HCT116 (cell line): ENCODE data around the gene ZCCHC2. TPM values are rescaled to one million over a fixed set of nuclear protein-coding genes. Genes with fewer than 3 reads are reported as not detected.

Experiments
- ATAC-seq: fragments of 200-7000 bp; cut with Tn5 transposase; 2 replicates; pipeline ENCODE4 v1.9.1; 2020; ENCODE audit warnings: mild to moderate bottlenecking, moderate library complexity
- BruUV-seq: library from RNA; stranded (reverse); fragments of 400-500 nt; replicated peaks from 2 replicates; lab custom pipeline; 2021; lab: Mats Ljungman, UMichigan
- CTCF ChIA-PET: fragments of 300-600 bp; sonication (Branson Sonifier 250); formaldehyde crosslinking; loops from one replicate; lab custom pipeline; 2021; ENCODE audit warnings: antibody characterized with exemption; lab: Charles Lee
- POLR2A ChIA-PET: fragments of 300-600, 350-600 bp; sonication (Branson Sonifier 250); formaldehyde crosslinking; loops from one replicate; lab custom pipeline; 2021; ENCODE audit warnings: antibody characterized with exemption; lab: Charles Lee
- RAD21 ChIA-PET, 2 experiments: fragments of 300-600 bp; sonication (Branson Sonifier 250); formaldehyde crosslinking; loops; one replicate each; lab custom pipeline; 2023; ENCODE audit warnings: low total read pairs in 2 of 2; ENCODE audit not compliant: uncharacterized antibody in 2 of 2, unreplicated experiment in 2 of 2, low non-redundant PET in 1 of 2; lab: Charles Lee
- DNase-seq: peaks from one replicate; pipeline ENCODE4 v3.0.0-alpha.2; 2010; ENCODE audit warnings: low read depth, low spot score
- H2AFZ ChIP-seq: fragments of 200-600 bp; shearing (Covaris generic), sonication (generic); 2 replicates; pipeline ENCODE4 v1.6.1; 2017; ENCODE audit warnings: low read depth, mixed run types, mixed read lengths, antibody characterized with exemption, low read length; ENCODE audit not compliant: poor library complexity, severe bottlenecking
- H3K27ac ChIP-seq: 2 replicates; pipeline ENCODE4 v1.5.1; 2012; ENCODE audit warnings: low read depth, low read length
- H3K27me3 ChIP-seq: fragments of 200-600 bp; sonication (generic); 2 replicates; pipeline ENCODE4 v1.6.1; 2016; ENCODE audit warnings: mixed run types, low read length, mixed read lengths; ENCODE audit not compliant: insufficient read depth
- H3K36me3 ChIP-seq, 2 experiments: fragments of 200-500 bp in 1 of 2; fragments of 200-600 bp in 1 of 2; sonication (Bioruptor generic) in 1 of 2; sonication (generic) in 1 of 2; 2 replicates each; pipeline versions ENCODE4 v1.5.1 to v1.6.1; 2014 to 2016; ENCODE audit warnings: low read length in 2 of 2, inconsistent platforms in 1 of 2, mixed read lengths in 1 of 2, mixed run types in 1 of 2; ENCODE audit not compliant: insufficient read depth in 2 of 2, control insufficient read depth in 1 of 2
- H3K4me1 ChIP-seq, 2 experiments: fragments of 200-600 bp in 1 of 2; sonication (generic) in 1 of 2; 2 replicates each; pipeline versions ENCODE4 v1.5.1 to v1.6.1; 2012 to 2017; ENCODE audit warnings: low read length in 2 of 2, inconsistent platforms in 1 of 2, mild to moderate bottlenecking in 1 of 2, mixed read lengths in 1 of 2, mixed run types in 1 of 2, moderate library complexity in 1 of 2; ENCODE audit not compliant: insufficient read depth in 2 of 2, control insufficient read depth in 1 of 2
- H3K4me2 ChIP-seq: fragments of 200-600 bp; sonication (generic); 2 replicates; pipeline ENCODE4 v1.6.1; 2017; ENCODE audit warnings: mixed run types, low read length, mixed read lengths
- H3K4me3 ChIP-seq, 2 experiments: fragments of 200-600 bp in 1 of 2; sonication (generic) in 1 of 2; replicated peaks in 1 of 2; 2 replicates each; pipeline ENCODE4 v1.5.1; 2011 to 2016; ENCODE audit warnings: low read length in 2 of 2, control low read depth in 1 of 2, low read depth in 1 of 2, mild to moderate bottlenecking in 1 of 2, mixed read lengths in 1 of 2, mixed run types in 1 of 2
- H3K79me2 ChIP-seq: fragments of 200-600 bp; sonication (generic); 2 replicates; pipeline ENCODE4 v1.6.1; 2017; ENCODE audit warnings: mild to moderate bottlenecking, mixed run types, low read length, moderate library complexity, mixed read lengths; ENCODE audit not compliant: insufficient read depth
- H3K9ac ChIP-seq: fragments of 200-600 bp; sonication (generic); 2 replicates; pipeline ENCODE4 v1.6.1; 2016; ENCODE audit warnings: low read length, mixed read lengths
- H3K9me2 ChIP-seq: fragments of 200-600 bp; sonication (generic), shearing (Covaris generic); 2 replicates; pipeline ENCODE4 v1.6.1; 2017; ENCODE audit warnings: mixed run types, mild to moderate bottlenecking, moderate library complexity; ENCODE audit not compliant: insufficient read depth
- H3K9me3 ChIP-seq, 2 experiments: fragments of 200-500 bp in 1 of 2; fragments of 200-600 bp in 1 of 2; sonication (Bioruptor generic) in 1 of 2; sonication (generic) in 1 of 2; 2 replicates each; pipeline ENCODE4 v1.6.1; 2014 to 2017; ENCODE audit warnings: low read length in 2 of 2, mixed read lengths in 2 of 2, inconsistent platforms in 1 of 2, low read depth in 1 of 2, mild to moderate bottlenecking in 1 of 2, mixed run types in 1 of 2, moderate library complexity in 1 of 2; ENCODE audit not compliant: control insufficient read depth in 1 of 2, insufficient read depth in 1 of 2
- H4K20me1 ChIP-seq: fragments of 200-600 bp; sonication (generic), shearing (Covaris generic); 2 replicates; pipeline ENCODE4 v1.6.1; 2017; ENCODE audit warnings: mixed run types, mild to moderate bottlenecking, moderate library complexity; ENCODE audit not compliant: insufficient read depth
- EGR1 ChIP-seq: IDR thresholded peaks from 2 replicates; pipeline ENCODE4 v1.6.1; 2012; ENCODE audit warnings: low read depth
- EZH2 ChIP-seq: fragments of 200-600 bp; sonication (generic); IDR thresholded peaks from 2 replicates; pipeline ENCODE4 v1.6.1; 2017; ENCODE audit warnings: antibody characterized with exemption, mixed run types
- EZH2phosphoT487 ChIP-seq: fragments of 200-600 bp; IDR thresholded peaks from 2 replicates; pipeline ENCODE4 v1.6.1; 2018; ENCODE audit warnings: antibody characterized with exemption, borderline replicate concordance
- JUND ChIP-seq: IDR thresholded peaks from 2 replicates; pipeline ENCODE4 v1.6.1; 2012
- POLR2A ChIP-seq: IDR thresholded peaks from 2 replicates; pipeline ENCODE4 v1.7.0; 2011; ENCODE audit warnings: borderline replicate concordance; ENCODE audit not compliant: insufficient read depth, insufficient read length; ENCODE audit errors: extremely low read depth
- POLR2AphosphoS5 ChIP-seq: IDR thresholded peaks from 2 replicates; pipeline ENCODE4 v1.6.1; 2011; ENCODE audit warnings: mild to moderate bottlenecking, low read depth, low read length, moderate library complexity
- SRF ChIP-seq: IDR thresholded peaks from 2 replicates; pipeline ENCODE4 v1.6.1; 2012; ENCODE audit warnings: low read depth
- TCF7L2 ChIP-seq: IDR thresholded peaks from 2 replicates; pipeline ENCODE4 v1.7.0; 2011; ENCODE audit warnings: borderline replicate concordance, inconsistent platforms; ENCODE audit not compliant: insufficient read depth, insufficient read length; ENCODE audit errors: extremely low read depth
- intact Hi-C: fragments of 100-400 bp; cut with micrococcal nuclease; formaldehyde crosslinking; loops from 2 replicates; pipeline ENCODE4 v1.10.0; 2022
- total RNA-seq: library from RNA; stranded (reverse); gene quantifications from one replicate; pipeline ENCODE4 v1.2.1, GENCODE V29; 2021; ENCODE audit not compliant: unreplicated experiment
- TF ChIP-seq, protein P1 (sequence below): IDR thresholded peaks from 2 replicates; pipeline ENCODE4 v1.6.1; 2012
- TF ChIP-seq, protein P2 (sequence below): IDR thresholded peaks from 2 replicates; pipeline ENCODE4 v1.6.1; 2012
- TF ChIP-seq, protein P3 (sequence below): IDR thresholded peaks from 2 replicates; pipeline ENCODE4 v1.6.1; 2011; ENCODE audit warnings: mild to moderate bottlenecking, low read length, moderate library complexity; ENCODE audit not compliant: insufficient replicate concordance; ENCODE audit errors: extremely low read depth

ZCCHC2 gene
- total RNA-seq, 1 experiment from 2014 or later: 17.7 TPM

DNA sequence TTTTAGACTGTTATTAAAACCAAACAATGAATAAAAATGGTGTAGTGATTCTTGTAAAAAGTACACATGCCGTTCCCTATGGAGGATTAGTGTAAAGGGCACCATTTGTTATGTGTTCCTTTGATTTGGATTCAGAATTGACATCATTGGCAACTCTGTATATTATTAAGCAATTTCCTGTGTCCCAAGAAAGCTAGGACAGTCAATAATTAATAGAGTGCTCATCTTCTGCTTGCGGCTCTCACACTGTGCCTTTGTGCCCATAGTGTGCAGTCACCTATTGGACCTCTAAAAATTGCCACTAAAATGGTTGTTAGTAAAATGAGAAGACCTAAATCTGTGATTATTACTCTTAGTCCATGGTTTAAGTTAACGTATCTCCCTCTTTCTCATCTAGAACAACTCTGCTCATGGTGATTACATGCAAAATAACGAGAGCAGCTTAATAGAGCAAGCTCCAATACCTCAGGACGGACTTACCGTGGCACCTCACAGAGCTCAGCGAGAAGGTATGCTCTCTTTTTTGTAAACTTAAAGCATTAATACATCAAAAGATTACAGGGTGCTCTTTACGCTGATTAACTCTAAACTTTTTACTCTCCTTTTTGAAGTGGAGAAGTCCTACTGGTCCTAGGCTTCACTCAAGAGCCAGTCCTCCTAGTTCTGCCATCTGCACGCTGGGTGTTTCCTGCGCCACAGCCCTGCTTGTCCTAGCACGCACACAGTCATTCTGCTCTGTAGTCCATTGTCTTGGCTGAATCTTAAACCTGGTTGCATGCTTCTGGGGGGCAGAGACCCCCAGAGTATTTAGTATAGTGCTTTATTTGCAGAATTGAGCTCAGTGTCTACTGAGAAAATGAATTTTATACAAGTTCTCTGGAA is 16.7 kb downstream of the ZCCHC2 start:
- RAD21 ChIA-PET: no interaction called here
- TF ChIP-seq EZH2 (no peak), SRF (no peak), JUND (no peak), EGR1 (no peak), POLR2AphosphoS5 (no peak), EZH2phosphoT487 (no peak), TCF7L2 (no peak), POLR2A (no peak)
- TF ChIP-seq, protein P1, sequence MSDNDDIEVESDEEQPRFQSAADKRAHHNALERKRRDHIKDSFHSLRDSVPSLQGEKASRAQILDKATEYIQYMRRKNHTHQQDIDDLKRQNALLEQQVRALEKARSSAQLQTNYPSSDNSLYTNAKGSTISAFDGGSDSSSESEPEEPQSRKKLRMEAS: no peak
- TF ChIP-seq, protein P2, sequence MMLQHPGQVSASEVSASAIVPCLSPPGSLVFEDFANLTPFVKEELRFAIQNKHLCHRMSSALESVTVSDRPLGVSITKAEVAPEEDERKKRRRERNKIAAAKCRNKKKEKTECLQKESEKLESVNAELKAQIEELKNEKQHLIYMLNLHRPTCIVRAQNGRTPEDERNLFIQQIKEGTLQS: no peak
- TF ChIP-seq, protein P3, sequence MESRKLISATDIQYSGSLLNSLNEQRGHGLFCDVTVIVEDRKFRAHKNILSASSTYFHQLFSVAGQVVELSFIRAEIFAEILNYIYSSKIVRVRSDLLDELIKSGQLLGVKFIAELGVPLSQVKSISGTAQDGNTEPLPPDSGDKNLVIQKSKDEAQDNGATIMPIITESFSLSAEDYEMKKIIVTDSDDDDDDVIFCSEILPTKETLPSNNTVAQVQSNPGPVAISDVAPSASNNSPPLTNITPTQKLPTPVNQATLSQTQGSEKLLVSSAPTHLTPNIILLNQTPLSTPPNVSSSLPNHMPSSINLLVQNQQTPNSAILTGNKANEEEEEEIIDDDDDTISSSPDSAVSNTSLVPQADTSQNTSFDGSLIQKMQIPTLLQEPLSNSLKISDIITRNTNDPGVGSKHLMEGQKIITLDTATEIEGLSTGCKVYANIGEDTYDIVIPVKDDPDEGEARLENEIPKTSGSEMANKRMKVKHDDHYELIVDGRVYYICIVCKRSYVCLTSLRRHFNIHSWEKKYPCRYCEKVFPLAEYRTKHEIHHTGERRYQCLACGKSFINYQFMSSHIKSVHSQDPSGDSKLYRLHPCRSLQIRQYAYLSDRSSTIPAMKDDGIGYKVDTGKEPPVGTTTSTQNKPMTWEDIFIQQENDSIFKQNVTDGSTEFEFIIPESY: no peak
- TF ChIP-seq, all 23 proteins: peak for 0
- ATAC-seq (no peak), DNase-seq (no peak)
- ChIA-PET CTCF (no interaction called here), POLR2A (no interaction called here)
- no peak overlapping the region for H3K4me3 ChIP-seq
- H4K20me1 ChIP-seq: no peaks in the 10 kb centered on the region
- no peak overlapping the region for H3K9ac ChIP-seq
- H3K27ac ChIP-seq: no peak overlapping the region
- intact Hi-C loops: no loop called here
- peaks cover 0 to 13% of the 10 kb centered on the region in 2 experiments; a peak in 2 of 4 replicates for H3K4me1 ChIP-seq
- no peak overlapping the region for H3K4me2 ChIP-seq
- H3K27me3 ChIP-seq: no peaks in the 10 kb centered on the region
- peaks cover 6 to 10% of the 10 kb centered on the region in 2 experiments; a peak in 3 of 4 replicates for H3K36me3 ChIP-seq
- peaks cover 39% of the 10 kb centered on the region for H3K79me2 ChIP-seq
- no peaks in the 10 kb centered on the region for H3K9me2 ChIP-seq
- H3K9me3 ChIP-seq: no peaks in the 10 kb centered on the region
- no peak overlapping the region for H2AFZ ChIP-seq
- no TSS peak for BruUV-seq
